Activated CD4-positive, alpha-beta T cell treated with anti-CD3 and anti-CD28 coated beads, Interleukin-2, Interleukin-6, amounts not matched to agents 100 ng/mL and 50 ng/mL, durations not matched to agents 16 hours and 8 hours (primary cell): ENCODE results near the gene DUOXA1.
A peak's percentile ranks its signal among the peaks of the same experiment; 100 is the strongest.

ENCODE experiments used
- DNase-seq: peaks from one replicate; pipeline ENCODE4 v3.0.0-alpha.2; 2020

DUOXA1 gene, protein sequence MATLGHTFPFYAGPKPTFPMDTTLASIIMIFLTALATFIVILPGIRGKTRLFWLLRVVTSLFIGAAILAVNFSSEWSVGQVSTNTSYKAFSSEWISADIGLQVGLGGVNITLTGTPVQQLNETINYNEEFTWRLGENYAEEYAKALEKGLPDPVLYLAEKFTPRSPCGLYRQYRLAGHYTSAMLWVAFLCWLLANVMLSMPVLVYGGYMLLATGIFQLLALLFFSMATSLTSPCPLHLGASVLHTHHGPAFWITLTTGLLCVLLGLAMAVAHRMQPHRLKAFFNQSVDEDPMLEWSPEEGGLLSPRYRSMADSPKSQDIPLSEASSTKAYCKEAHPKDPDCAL

DNA sequence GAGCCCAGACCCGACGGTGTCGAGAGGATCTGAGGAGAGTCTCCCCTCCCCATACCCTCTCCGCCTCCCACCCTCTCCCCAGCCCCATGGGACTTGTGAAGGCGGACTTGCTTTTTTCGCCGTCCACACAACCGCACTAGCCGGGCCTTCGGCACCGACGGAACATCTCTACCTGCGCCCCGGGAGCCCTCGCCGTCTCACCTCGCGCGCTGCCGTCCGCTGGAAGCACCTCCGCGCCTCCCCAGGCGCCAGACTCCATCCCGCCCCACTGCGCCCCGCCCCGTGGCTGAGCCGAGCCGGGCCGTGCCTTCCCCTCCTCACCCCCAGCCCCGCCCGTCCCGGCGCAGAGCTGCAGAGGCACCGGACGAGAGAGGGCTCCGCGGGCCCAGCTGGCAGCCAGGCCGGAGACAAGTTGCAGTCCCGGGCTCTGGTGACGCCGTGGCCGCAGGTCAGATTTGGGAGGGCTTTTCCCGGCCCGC lies at the start of gene DUOXA1, which contains the start of gene DUOX1:
TSS of gene DUOXA1 (minus strand) at position 229 of the 479 bp plus-strand sequence. CDS start 6,865 bp downstream, outside the sequence.
TSS of gene DUOX1 (plus strand) at position 344 of the 479 bp plus-strand sequence. CDS start 1,973 bp downstream, outside the sequence.
- DNase-seq: peak; percentile 30

DNA sequence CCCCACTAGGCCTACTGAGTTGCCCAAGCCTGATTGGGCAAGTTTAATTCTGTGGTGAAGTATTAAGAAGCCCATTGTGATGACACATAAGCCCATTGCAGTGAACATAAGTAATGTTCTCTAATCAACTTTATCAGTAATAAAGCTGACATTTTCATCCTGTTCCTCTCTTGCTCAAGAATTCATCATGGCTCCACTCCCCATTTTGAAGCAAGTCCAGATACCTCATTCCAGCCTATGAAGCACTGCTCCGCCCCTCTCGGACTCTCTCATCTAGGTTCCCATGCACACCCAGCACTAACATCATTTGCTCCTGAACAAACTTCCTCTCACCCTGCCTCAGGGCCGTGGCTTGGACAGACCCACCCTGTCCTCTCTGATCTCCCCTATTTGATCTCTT lies 47.6 kb upstream of the DUOXA1 start:
- DNase-seq: no peak

DNA sequence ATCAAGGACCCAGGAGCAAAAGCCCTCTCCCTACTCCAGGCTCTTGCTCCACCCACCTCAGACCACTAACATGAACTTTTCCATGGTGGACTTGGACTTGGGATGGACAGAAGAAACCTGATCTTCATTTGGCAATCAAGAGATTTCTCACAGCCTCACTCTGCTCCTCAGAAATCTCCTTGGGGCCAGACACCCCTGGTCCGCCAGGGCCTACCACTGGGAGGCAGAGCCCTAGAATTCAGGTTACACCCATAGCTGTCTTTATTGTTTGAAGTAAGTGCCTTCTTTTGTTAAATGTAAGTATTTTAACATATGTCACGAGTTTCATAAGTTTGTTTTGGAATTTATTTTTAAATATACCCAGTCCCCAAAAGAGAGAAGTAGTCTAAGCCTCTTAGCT lies 44.9 kb upstream of the DUOXA1 start:
- no peak for DNase-seq

DNA sequence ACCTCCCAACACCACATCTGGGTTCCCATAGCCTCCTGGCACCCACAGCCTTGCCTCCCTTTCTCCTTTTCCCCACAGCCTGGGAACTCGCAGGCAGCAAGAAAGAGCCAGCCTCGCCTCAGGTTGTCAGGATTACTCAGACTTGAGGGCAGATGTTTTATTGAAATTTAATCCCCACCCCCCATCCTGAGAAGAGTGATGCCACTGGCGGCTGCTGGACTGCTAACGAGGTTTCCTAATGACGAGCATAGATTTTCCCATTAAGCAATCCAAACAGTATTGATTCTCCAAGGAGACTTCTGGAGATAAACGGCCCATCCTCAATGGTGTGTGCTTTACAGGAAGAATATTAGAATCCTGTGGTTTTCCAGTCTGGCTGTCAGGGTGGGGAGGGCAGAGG lies 44.4 kb upstream of the DUOXA1 start:
- DNase-seq: no peak

DNA sequence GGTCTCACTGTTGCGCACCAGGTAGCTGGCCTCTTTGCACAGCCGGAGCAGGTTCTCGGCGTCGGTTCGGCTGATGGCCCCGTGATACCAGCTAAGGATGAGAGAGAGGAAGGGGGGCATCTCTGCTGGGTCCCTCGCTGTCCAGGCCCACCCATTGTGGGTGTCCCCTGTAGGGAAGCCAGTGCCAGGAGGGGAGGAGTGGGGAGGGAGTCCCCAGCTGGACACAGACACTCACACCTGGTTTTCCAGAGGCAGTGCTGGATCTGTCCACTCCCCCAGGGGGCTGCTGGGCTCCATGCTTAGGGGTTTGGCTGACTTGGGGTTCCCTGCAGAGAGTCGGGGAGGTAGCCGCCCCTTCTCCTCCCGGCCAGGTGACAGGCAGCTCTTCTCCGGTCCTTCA lies 42.2 kb upstream of the DUOXA1 start:
- DNase-seq: no peak

DNA sequence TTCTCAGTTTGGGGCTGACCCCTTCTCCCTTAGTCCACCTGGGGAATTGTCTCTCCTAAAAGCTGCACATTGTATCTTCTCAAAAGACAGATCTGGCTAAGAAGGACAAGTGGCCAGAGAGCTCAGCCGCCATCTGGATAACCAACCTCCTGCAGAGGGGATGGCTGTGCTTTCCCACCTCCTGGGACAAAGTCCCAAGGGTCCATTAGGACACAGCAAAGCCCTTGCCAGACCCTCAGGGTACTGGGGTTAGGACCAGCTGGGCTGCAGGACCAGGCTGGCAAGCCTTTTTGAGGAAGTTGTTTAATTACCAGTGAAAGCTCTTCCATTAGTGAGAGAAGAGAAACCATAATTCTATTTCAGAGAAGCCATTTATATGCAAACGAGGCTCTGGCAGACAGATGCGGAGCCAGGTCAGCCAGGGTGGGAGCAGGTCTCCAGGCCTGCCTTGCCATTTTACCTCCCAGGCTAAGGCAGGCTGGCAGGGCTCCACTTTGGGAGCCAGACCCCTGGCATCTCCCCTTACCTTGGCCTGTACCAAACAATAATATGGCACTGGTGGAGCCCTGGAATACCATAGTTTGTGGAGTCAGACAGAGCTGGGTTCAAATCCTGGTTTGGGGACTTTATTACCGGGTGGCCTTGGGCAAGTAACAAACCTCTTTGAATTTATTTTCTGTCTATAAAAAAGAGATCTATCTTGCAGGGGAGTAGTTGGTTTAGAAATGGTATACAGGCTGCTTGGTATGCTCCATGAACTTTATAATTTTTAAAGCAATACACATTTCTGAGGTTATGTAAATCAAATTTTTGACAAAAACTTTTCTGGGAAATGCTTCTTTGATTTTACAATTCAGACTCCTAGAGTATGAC lies 40.2 kb upstream of the DUOXA1 start:
- no peak for DNase-seq

DNA sequence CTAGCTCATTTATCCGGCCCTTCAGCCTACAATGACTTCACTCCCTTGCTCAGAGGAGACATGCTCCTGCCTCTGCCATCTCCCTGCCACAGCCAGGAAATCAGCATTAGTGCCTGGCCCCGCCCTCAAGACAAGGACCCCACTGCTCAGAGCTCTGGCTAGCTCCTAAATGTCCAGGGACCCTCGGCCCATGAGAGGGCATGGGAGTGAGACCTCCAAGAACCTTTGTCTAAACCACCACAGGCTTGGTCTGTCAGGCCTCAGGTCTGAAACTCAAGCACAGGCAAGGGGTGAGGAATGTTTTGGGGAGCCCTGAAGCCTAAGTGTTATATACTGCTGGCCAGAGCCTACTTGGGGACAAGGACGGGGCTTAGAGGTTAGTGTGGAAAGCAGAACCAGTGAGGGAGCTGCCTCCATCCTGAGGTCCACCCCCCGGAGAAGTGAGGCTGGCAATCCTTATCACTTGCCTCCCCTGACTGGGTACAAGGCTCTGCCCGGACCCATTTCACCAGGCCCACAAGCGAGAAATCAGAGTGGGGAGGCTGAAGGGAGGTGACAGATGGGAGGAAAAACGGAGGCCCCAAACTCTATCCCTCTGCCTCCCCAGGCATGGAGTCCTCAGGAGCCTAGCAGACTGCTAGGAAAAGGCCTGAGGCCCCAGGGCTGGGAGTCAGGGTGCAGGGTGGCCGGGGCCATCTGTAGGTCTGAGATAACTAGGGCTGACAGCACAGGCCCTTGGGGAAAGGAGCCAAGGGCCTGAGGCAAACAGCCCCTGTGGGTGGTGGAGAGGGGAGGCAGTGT lies 39.3 kb upstream of the DUOXA1 start:
- DNase-seq: no peak

DNA sequence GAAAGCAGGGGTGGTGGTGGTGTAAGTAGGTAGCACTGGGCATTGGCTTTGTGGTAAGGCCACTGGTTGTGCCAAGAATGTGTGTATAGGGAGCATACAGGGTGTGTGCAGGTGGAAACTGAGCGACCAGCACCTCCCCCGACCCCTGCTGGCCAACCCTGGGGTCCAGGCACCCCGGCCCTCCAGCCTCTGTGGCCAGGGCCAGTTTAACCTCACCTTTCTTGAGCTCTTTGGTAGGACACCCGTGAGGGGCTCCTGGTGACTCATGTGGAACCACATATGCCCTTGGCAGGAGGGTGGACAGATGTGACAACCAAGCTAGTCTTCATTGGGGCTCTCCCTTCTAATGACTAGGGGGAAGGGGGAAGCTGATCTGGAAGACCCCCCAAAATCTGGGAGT lies 38.6 kb upstream of the DUOXA1 start:
- DNase-seq: no peak

DNA sequence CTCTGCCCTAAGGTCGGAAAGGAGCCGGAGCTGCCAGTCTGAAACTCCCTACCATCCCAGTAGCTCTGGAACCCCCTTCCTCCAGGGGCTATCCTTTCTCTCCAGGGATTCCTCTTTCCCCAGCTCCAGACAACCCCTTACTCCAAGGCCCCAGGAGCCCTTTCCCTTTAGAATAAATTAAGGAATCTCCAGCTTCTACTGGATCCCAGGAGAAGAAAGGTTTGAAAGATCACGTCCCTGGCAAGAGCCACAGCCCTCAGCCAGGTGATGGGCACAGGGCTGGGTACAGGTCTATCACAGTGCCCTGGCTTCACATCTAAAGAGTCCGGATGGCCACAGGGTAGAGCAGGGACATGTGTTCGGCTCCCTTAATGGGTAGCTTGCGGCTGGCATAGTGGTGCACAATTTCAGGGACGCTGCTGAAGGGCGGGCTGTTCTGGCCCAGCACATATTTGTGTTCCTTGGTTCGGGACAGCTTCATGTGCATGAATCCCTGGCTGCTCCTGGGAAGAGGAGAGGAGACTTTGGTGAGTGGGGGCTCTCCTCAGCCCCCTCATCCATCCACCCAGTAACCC lies 38.0 kb upstream of the DUOXA1 start:
- DNase-seq: no peak

DNA sequence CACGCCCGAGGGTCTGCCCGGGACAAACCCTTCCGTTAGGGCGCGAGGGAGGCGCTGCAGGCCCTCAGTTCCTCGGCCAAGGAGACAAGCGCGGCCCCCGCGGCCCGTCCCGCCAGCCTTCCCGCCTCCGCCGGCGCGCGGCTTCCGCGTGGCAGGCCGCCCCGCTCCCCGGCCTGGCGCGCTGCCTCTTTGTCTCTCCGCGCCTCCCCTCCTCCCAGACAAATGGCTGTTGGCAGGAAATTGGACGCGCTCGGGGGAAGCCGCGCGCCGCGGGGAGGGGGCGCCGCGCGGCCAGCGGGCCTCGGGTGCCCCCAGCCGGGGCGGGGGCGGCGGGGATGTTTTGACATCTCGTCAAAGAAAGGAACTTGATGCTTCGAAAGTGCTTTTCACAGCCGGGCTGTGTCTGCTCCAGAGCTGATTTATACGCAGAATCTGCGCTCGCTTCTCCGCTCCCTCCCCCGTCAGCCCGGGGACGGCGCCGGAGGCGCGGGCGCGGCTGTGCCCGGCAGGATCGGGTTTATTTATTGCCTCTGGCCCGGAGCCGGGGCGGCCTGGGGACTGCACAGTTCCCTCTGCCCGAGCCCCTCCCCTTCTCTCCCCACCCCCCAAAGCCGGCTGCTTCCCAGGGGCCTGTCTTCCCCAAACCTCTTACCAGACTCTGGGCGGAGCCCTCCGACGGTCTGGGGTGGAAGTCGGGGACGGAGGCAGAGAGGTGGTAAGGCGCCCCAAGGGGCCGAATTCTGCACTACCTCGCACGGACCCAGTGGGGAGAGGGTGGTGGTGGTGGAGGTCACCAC lies 37.4 kb upstream of the DUOXA1 start:
- peak; percentile 94 for DNase-seq

DNA sequence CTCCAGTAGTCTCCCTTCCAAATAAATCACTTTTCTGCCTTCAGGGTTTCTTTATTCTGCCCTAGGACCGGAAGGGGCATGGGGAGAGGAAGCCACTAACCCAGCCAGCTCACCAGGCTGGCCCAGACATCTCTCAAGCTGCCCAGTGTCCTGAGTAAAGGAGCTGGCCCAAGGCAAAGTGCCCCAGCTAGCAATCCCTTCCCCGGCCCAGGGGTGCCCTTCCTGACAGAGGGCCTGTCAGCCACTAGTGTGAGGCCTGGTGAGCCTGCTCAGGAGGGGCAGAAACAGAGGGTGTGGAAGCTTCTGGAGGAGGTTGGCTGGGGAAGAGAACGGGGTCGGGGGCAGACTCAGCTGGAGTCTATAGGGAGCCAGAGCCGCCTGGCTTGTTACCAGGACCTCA lies 35.9 kb upstream of the DUOXA1 start:
- no peak for DNase-seq

DNA sequence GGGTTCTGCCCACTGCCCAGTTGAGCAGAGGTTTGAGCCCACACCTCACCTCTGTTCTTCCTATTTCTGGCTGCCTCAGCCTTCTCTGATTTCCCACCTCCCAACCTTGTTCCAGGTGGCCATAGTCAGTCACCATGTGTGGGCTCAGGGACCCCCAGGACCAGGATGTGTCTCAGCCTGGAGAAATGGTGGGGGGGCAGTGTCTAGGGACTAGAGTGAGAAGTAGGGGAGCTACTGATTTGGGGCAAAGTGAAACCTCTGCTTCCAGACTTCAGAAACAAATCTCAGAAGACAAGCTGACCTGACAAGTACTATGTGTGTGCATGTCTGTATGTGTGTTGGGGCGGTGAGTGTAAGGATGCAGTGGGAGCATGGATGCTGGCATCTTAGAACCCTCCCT lies 35.2 kb upstream of the DUOXA1 start:
- DNase-seq: no peak

DNA sequence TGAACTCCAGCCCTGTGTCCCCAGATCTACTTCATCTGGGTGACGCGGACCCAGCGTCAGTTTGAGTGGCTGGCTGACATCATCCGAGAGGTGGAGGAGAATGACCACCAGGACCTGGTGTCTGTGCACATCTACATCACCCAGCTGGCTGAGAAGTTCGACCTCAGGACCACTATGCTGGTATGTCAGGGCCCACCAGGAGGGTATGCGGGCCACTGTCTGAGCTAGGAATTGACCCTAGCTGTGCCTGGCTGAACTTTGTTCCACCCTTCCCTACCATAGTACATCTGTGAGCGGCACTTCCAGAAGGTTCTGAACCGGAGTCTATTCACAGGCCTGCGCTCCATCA lies 33.8 kb upstream of the DUOXA1 start:
- no peak for DNase-seq

DNA sequence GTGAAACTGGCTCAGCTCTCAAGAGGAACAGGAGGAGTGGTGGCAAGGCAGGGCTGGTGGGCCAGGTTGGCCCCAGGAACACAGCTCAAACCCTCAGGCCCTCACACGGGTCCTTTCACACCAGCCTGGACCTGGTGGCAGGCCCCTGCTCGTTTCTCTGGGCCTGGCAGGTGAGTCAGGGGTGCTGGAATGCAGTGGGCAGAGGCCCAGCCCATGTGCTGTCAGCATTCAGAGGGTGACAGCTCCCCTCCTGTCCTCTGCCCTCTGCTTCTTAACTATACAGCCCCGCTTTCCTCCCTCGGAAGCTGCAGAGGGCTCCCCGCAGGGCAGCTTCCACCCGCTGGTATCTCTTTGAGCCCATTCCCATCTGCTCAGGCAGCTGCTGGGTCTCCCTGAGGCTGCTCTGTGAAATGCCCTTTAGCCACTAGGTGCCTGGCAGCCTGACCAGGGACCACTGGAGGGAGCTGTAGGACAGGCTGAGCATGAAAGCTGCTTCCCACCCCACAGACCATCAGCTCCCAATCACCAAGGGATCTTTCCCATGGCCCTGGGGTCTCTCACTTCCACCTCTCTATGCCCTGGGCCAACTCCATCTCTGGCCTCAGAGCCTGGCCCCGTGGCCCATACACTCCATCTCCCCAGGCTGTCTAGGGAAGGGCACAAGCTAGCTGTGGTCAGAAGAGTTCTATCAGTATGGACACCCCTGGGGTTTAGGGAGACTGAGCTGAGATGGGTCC lies 33.3 kb upstream of the DUOXA1 start:
- peak; percentile 69 for DNase-seq

DNA sequence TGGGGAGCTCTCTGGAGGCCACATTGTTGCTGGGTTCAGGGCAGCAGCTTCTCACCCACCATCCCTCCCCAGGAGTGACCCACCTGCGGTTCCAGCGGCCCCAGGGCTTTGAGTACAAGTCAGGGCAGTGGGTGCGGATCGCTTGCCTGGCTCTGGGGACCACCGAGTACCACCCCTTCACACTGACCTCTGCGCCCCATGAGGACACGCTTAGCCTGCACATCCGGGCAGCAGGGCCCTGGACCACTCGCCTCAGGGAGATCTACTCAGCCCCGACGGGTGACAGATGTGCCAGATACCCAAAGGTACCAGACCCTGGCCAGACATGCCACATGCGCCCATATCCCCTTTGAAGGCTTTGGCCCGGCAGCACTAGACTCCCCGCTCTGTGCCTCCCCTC lies 32.0 kb upstream of the DUOXA1 start:
- DNase-seq: no peak

DNA sequence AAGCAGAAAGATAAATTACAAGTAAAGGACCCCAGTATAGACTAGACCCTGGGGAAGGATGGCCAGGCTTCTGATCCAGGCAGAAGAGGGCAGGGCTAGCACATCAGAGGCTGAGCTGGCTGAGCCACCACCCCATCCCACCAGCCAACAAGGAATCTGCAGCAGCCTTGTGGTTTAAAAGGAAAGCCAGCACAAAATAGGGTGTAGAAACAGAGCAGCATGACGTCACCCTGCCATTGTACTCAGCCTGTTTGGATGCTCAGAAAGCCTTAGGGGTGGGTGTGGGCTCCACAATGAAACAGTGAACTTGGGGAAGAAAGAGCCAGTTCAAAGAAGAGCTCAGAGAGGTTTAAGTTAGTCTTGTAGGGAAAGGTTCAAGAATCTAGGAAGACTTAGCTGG lies 28.3 kb upstream of the DUOXA1 start:
- peak; percentile 28 for DNase-seq

DNA sequence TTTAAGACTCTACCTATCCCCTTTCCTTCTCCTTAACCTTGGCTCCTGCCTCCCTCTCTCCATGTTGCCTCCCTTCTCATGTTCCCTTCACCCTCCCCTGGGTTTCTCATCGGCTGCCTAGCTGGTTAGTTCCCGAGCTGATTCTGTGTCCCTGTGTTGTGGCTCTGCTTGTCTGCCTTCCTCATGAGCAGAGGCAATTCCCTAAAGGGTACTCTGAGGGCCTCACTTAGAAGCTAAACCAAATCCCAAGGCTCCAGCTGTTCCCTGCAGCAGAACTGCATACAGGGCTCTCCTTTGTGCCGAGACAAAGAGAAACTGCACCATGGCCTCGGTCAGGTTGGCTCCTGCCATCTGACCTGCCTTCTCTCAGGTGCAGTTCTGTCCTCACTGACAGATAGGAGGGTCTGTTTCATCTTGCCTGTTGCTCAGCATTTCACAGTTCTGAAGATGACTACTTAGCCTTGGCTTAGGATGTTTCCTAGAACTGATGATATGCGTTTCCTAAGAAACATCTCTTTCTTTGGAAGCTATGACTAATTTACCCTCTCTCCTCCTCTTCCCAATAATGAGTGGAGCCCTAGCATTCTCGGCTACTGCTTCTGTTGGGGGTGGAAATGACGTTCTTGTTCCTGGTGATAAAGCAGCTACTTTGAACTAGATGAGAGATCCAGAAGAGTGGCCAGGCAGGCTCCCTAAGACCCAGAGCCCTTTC lies 27.2 kb upstream of the DUOXA1 start:
- peak; percentile 17 for DNase-seq

DNA sequence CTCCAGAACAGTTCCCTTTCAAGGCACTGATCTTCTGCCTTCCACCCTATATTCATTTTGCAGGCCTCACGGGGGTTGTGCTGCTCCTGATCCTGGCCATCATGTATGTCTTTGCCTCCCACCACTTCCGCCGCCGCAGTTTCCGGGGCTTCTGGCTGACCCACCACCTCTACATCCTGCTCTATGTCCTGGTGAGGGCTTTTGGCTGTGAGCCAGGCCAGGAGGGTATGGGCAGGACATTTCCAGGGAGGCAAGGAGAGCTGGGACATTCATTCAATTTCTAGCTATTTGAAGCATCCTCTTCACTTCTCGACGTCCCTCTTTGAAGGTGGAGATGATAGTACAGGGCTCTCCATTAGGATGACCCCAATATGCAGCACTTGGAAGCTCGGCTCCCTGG lies 26.1 kb upstream of the DUOXA1 start:
- no peak for DNase-seq

DNA sequence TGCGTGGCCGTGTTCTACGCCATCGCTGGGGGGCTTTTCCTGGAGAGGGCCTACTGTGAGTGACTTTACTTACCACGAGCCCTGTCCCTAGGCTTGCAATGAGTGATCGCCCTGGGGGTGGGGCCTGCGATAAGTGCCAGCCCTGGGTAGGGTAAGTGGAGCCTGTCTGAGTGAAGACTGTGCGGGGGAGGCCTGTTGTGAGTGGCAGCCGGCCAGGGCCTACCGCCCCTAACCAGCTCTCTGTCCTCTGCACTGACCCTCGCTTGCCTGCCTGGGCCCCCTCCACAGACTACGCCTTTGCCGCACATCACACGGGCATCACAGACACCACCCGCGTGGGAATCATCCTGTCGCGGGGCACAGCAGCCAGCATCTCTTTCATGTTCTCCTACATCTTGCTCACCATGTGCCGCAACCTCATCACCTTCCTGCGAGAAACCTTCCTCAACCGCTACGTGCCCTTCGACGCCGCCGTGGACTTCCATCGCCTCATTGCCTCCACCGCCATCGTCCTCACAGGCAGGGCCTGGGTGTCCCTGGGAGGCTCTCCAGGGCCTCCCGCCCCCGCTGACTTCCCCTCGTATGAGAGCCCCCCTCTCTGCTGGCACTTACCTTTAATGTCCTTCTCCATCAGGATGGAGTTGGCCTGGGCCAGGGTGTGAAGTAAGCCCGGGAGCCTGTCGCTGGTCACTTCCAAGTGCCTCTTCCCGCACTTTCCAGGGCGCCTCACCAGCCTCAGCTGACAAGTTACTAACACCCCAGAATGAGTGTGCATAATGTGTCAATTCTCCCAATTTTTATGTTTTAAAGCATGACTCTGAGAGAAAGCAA lies 22.5 kb upstream of the DUOXA1 start:
- no peak for DNase-seq

DNA sequence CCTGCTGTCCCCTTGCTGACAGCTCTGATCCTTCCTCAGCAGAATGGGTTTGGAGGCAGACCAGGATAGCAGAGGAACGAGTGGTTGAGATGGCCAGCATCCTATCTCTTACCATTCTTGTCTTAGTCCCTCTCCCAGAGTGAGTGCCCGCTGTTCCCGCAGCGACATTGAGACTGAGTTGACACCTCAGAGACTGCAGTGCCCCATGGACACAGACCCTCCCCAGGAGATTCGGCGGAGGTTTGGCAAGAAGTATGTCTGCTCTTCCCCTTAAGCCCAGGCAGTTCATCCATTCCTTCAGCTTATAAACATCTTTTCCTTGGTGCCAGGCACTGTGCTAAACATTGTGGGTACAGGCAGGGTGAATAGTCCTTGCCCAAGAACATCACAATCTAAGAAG lies 21.3 kb upstream of the DUOXA1 start:
- no peak for DNase-seq
